Activated CD8-positive, alpha-beta T cell treated with anti-CD3 and anti-CD28 coated beads, Interleukin-2, amount 10 ng/mL, durations not matched to agents 7 days and 5 days (primary cell): ENCODE data around the gene REL. TPM values are rescaled to one million over a fixed set of nuclear protein-coding genes. Genes with fewer than 3 reads are reported as not detected.

Source experiments
- ATAC-seq: fragments of 150-1000 bp; cut with Tn5 transposase; one replicate; pipeline ENCODE4 v1.10.0; 2021; ENCODE audit warnings: moderate library complexity
- CTCF ChIA-PET: fragments of 350-600 bp; sonication (Branson Sonifier 250); formaldehyde crosslinking; loops from one replicate; lab custom pipeline; 2021; ENCODE audit warnings: antibody characterized with exemption; lab: Charles Lee
- POLR2A ChIA-PET: fragments of 350-600 bp; sonication (Branson Sonifier 250); formaldehyde crosslinking; loops from one replicate; lab custom pipeline; 2021; ENCODE audit warnings: antibody characterized with exemption; lab: Charles Lee
- DNase-seq: peaks from one replicate; pipeline ENCODE4 v3.0.0-alpha.2; 2020
- H3K27ac Mint-ChIP-seq: one replicate; pipeline ENCODE4 v1.8.0; 2021; ENCODE audit warnings: mild to moderate bottlenecking, mixed read lengths
- H3K27me3 Mint-ChIP-seq: one replicate; pipeline ENCODE4 v1.8.0; 2021; ENCODE audit warnings: low read depth, mixed read lengths
- H3K36me3 Mint-ChIP-seq: one replicate; pipeline ENCODE4 v1.8.0; 2021; ENCODE audit warnings: low read depth, mixed read lengths
- H3K4me1 Mint-ChIP-seq: one replicate; pipeline ENCODE4 v1.8.0; 2021; ENCODE audit warnings: low read depth, mixed read lengths
- H3K4me3 Mint-ChIP-seq: one replicate; pipeline ENCODE4 v1.8.0; 2021; ENCODE audit warnings: mild to moderate bottlenecking, mixed read lengths
- H3K9me3 Mint-ChIP-seq: one replicate; pipeline ENCODE4 v1.8.0; 2022; ENCODE audit warnings: mixed read lengths; ENCODE audit not compliant: insufficient read depth
- total RNA-seq, 2 experiments: library from RNA; stranded (reverse); gene quantifications; one replicate each; pipeline ENCODE4 v1.2.3, GENCODE V29; 2021

REL gene
- total RNA-seq, 2 experiments from 2014 or later, result 20.1 to 21.6 TPM

DNA sequence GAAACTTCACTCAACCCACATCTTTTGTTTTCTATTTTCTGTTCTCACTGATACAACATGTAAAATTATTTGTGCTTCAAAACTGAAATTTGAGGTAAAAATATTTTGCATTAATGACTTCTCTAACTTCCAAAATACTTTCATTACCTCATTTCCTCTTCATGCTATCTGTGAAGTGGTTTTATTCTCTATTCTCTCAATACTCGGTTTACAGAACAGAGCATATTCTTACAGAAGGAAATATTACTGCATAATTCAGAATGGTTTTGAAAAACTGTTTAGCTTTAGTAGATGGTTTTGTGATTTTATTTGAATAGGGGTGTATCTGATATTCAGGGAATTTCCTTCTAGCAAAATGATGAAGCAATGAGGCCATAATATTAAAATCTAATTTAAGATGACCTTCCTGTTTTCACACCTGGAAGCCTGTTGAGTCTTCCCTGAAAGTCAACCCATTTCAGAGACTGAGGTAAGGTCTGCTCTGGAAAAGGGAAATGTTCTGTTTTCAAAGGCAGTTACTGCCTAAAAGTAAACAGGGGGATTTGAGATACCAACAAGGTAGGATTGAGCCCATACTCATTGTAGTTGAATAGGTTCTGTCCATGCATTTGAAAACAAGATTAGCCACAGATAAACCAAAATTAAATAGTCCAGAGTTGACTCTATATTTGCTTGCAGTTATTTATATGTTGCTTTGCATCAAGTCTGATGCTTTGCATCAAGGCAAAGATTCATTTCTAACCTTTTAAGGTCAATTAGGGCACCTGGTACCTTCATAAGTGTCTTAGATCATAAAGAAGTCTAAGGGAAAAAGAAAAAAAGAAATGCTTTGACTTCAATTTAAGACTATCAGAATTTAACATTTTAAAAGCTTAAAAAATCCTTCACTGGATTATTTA, 85.4 kb downstream of the REL start:
- POLR2A ChIA-PET, result interaction anchor here (0.5 to 1.4 kb wide), 3 partner anchors 26 to 85 kb away, joined by 3 to 6 read pairs (median 3); partner anchors contain the start of gene REL
- CTCF ChIA-PET, result interaction anchor here (0.6 to 1.4 kb wide), 3 partner anchors 26 to 827 kb away, joined by 3 to 8 read pairs (median 5); no protein-coding TSS in a partner anchor
- peak overlapping the region; percentile 41 for H3K27ac Mint-ChIP-seq
- H3K4me1 Mint-ChIP-seq, result peaks cover 42% of the 10 kb centered on the region
- ATAC-seq, result no peak
- peaks cover 15% of the 10 kb centered on the region for H3K9me3 Mint-ChIP-seq
- no peaks in the 10 kb centered on the region for H3K27me3 Mint-ChIP-seq
- peak overlapping the region; percentile 40 for H3K4me3 Mint-ChIP-seq
- no peak for DNase-seq
- H3K36me3 Mint-ChIP-seq, result peaks cover 38% of the 10 kb centered on the region

DNA sequence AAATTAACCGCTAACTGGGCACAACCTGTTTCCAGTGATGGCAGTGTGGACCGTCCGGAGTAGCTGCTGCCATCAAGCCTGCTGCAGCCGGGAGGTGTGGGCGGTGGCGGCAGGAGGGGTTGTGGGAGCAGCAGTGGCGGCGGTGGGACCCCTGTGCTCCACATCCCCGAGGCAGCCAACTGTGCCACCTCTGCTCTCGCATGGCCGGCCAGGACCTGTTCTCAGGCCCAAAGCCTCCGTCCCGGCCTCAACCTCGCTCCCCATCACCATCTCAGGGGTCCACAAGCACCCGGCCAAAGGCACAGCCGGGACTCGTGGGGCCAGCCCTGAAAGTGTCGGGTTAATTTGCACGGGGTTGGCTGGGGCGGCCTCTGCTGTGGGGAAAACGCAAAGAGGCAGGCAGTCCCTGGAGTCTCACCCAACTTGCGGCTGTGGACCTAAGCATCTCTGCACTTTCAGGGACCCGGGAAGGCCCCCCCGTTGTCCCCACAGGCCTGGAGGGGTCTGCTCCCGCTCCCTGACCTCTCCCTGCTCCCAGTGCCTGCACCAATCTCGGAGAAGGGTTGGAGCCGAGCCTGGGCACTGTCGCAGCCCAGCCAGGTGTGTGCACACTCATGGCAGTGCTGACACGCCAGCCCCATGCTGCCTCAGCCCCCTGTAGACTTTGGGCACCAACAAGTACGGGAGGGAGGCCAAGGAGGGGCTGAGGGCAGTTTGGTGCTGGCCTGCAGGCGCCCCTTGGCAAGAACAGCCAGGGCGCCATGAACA, 91.7 kb downstream of the REL start:
- no peak overlapping the region for H3K4me3 Mint-ChIP-seq
- peaks cover 7% of the 10 kb centered on the region for H3K36me3 Mint-ChIP-seq
- no peak for ATAC-seq
- ChIA-PET POLR2A (no interaction called here), CTCF (no interaction called here)
- no peaks in the 10 kb centered on the region for H3K27me3 Mint-ChIP-seq
- H3K27ac Mint-ChIP-seq, result no peak overlapping the region
- no peak for DNase-seq
- H3K4me1 Mint-ChIP-seq, result peaks cover 22% of the 10 kb centered on the region
- H3K9me3 Mint-ChIP-seq, result no peaks in the 10 kb centered on the region

DNA sequence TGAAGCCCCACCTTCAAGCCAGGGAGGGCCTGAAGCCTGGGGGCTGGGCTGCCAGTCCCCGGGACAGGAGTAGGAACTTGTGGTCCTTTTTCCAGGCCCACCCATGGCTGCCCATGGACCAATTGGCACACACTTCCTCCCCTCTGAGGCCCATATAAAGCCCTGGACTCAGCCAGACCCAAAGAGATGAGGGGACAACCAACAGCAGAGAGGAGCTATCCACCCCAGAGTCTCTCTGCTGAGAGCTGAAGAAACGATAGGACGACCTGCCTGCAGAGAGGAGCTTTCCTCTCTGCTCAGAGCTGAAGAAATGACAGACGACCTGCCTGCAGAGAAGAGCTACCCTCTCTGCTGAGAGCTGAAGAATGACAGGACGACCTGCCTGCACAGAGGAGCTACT, 92.3 kb downstream of the REL start:
- Mint-ChIP-seq H3K27ac (no peak overlapping the region), H3K4me1 (peaks cover 21% of the 10 kb centered on the region), H3K27me3 (no peaks in the 10 kb centered on the region), H3K4me3 (no peak overlapping the region), H3K36me3 (peaks cover 3% of the 10 kb centered on the region), H3K9me3 (no peaks in the 10 kb centered on the region)
- DNase-seq (no peak), ATAC-seq (no peak)
- ChIA-PET POLR2A (interaction anchor here (0.5 to 1.1 kb wide), 3 partner anchors 9 to 188 kb away, joined by 3 to 5 read pairs (median 3); no protein-coding TSS in a partner anchor), CTCF (interaction anchor here (1.8 kb wide), 1 partner anchor 8 kb away, joined by 5 read pairs; no protein-coding TSS in a partner anchor)

DNA sequence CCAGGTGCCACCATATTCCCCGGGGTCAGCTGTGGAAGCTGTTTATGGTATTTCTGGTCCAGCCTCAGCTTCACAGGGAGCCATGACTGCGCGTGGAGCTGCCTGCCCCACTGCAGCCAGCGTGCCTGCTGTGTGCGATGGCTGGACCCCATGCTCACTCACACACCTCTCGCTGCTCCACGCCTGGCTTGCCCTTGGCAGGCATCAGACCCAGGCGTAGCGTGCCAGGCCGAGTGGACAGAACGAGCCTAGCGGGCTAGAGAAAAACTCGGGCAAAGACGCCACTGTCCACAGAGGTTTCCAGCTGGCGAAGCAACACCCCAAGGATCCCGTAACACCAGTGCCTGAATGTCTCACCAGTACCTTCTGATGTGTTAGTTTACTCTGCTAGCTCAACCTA, 93.3 kb downstream of the REL start:
- ChIA-PET CTCF (interaction anchor here (1.8 kb wide), 1 partner anchor 9 kb away, joined by 5 read pairs; no protein-coding TSS in a partner anchor), POLR2A (interaction anchor here (1.1 kb wide), 2 partner anchors 10 to 90 kb away, joined by 3 read pairs; no protein-coding TSS in a partner anchor)
- Mint-ChIP-seq H3K9me3 (no peaks in the 10 kb centered on the region), H3K27ac (no peak overlapping the region), H3K36me3 (peaks cover 5% of the 10 kb centered on the region), H3K27me3 (no peaks in the 10 kb centered on the region), H3K4me3 (no peak overlapping the region), H3K4me1 (peaks cover 26% of the 10 kb centered on the region)
- DNase-seq (no peak), ATAC-seq (no peak)

Other genes with a start within 250 kb of the REL start
- 10 to 100 TPM; 17.3 to 19.5 TPM for gene PAPOLG, start 125.3 kb upstream of the REL start, total RNA-seq
- gene PEX13, start 136.1 kb downstream of the REL start, total RNA-seq, result 10 to 100 TPM; 15.5 to 18.6 TPM
- gene PUS10, start 136.7 kb downstream of the REL start, total RNA-seq, result 1 to 10 TPM; 7.3 to 7.7 TPM
- 10 to 100 TPM in 1 of 2 experiments, 1 to 10 TPM in 1; 8.9 to 10.2 TPM for gene SANBR, start 184.3 kb downstream of the REL start, total RNA-seq